ENCODE data around the gene RAI2.

Gene RAI2

GRCh38 chrX:17813277-17813676 is 47.8 kb downstream of the RAI2 start:
- no peak overlapping the region for H3K4me3 ChIP-seq (replicated peaks in 1 of 2; ENCODE audit: low read depth in 2 of 2, low read length in 2 of 2)
- no peak for TF ChIP-seq CTCF (IDR thresholded peaks at IDR 0.05; ENCODE audit: low read depth, low read length)
- no peak for DNase-seq (ENCODE audit: low read depth in 2 of 2)

GRCh38 chrX:17812763-17813162 is 48.3 kb downstream of the RAI2 start:
- peak in 1 of 2 donors; percentile 40 for DNase-seq (ENCODE audit: low read depth in 2 of 2)
- TF ChIP-seq CTCF (IDR thresholded peaks at IDR 0.05; ENCODE audit: low read depth, low read length) = peak; percentile 63

GRCh38 chrX:17809984-17810383 is 51.1 kb downstream of the RAI2 start:
- no peak for TF ChIP-seq CTCF (IDR thresholded peaks at IDR 0.05; ENCODE audit: low read depth, low read length)
- no peak for DNase-seq (ENCODE audit: low read depth in 2 of 2)
- H3K4me3 ChIP-seq (replicated peaks in 1 of 2; ENCODE audit: low read depth in 2 of 2, low read length in 2 of 2) = no peak overlapping the region

More at GRCh38 chrX:17812763-17813162, 48.3 kb downstream of the RAI2 start:
- H3K4me3 ChIP-seq (replicated peaks in 1 of 2; ENCODE audit: low read depth in 2 of 2, low read length in 2 of 2) = no peak overlapping the region

GRCh38 chrX:17809273-17809672 is 51.8 kb downstream of the RAI2 start:
- TF ChIP-seq CTCF (IDR thresholded peaks at IDR 0.05; ENCODE audit: low read depth, low read length) = no peak
- DNase-seq (ENCODE audit: low read depth in 2 of 2) = no peak
- no peak overlapping the region for H3K4me3 ChIP-seq (replicated peaks in 1 of 2; ENCODE audit: low read depth in 2 of 2, low read length in 2 of 2)

GRCh38 chrX:17805120-17805519 is 56.0 kb downstream of the RAI2 start:
- H3K4me3 ChIP-seq (replicated peaks in 1 of 2; ENCODE audit: low read depth in 2 of 2, low read length in 2 of 2) = no peak overlapping the region
- TF ChIP-seq CTCF (IDR thresholded peaks at IDR 0.05; ENCODE audit: low read depth, low read length) = no peak
- no peak for DNase-seq (ENCODE audit: low read depth in 2 of 2)

GRCh38 chrX:17803449-17803848 is 57.6 kb downstream of the RAI2 start:
- no peak for TF ChIP-seq CTCF (IDR thresholded peaks at IDR 0.05; ENCODE audit: low read depth, low read length)
- DNase-seq (ENCODE audit: low read depth in 2 of 2) = no peak
- H3K4me3 ChIP-seq (replicated peaks in 1 of 2; ENCODE audit: low read depth in 2 of 2, low read length in 2 of 2) = no peak overlapping the region

- H3K4me3 ChIP-seq (replicated peaks in 1 of 2; ENCODE audit: low read depth in 2 of 2, low read length in 2 of 2) = no peak overlapping the region
- DNase-seq (ENCODE audit: low read depth in 2 of 2) = no peak
- no peak for TF ChIP-seq CTCF (IDR thresholded peaks at IDR 0.05; ENCODE audit: low read depth, low read length)
Measured at GRCh38 chrX:17802756-17803155, 58.3 kb downstream of the RAI2 start.

All from cardiac fibroblast (primary cell).